HL-60 (cell line): ENCODE measurements around the gene TGFB1I1.

Source experiments
- DNase-seq, 2 experiments: peaks; one replicate each; pipeline ENCODE4 v3.0.0-alpha.2; 2010 to 2020; ENCODE audit warnings: low read depth in 1 of 2, low spot score in 1 of 2
- H3K27ac ChIP-seq: fragments of 250-450 bp; sonication (Bioruptor Pico); replicated peaks from 2 replicates; pipeline ENCODE4 v1.5.1; 2020; ENCODE audit warnings: mild to moderate bottlenecking, moderate library complexity
- H3K27me3 ChIP-seq: fragments of 250-450 bp; sonication (Bioruptor Pico); 2 replicates; pipeline ENCODE4 v1.5.1; 2021; ENCODE audit warnings: mild to moderate bottlenecking, moderate library complexity; ENCODE audit not compliant: insufficient read depth, poor library complexity, severe bottlenecking
- H3K4me3 ChIP-seq: replicated peaks from 2 replicates; pipeline ENCODE4 v1.5.1; 2011; ENCODE audit warnings: mild to moderate bottlenecking, control low read depth, low read length; ENCODE audit not compliant: insufficient read depth
- GABPA ChIP-seq: IDR thresholded peaks from 2 replicates; pipeline ENCODE4 v1.6.1; 2012; ENCODE audit warnings: low read depth
- POLR2AphosphoS5 ChIP-seq: IDR thresholded peaks from 2 replicates; pipeline ENCODE4 v1.6.1; 2012; ENCODE audit warnings: low read depth
- SPI1 ChIP-seq: IDR thresholded peaks from 2 replicates; pipeline ENCODE4 v1.6.1; 2012; ENCODE audit warnings: low read depth, mild to moderate bottlenecking, borderline replicate concordance
- TF ChIP-seq, protein P1 (sequence below): IDR thresholded peaks from one replicate; pipeline ENCODE4 v1.5.1; 2011; ENCODE audit warnings: low read length, control low read depth, inconsistent platforms; ENCODE audit not compliant: insufficient read depth
- TF ChIP-seq, protein P2 (sequence below): IDR thresholded peaks from 2 replicates; pipeline ENCODE4 v1.6.1; 2012; ENCODE audit warnings: low read depth; ENCODE audit not compliant: insufficient replicate concordance

The TGFB1I1 gene

DNA sequence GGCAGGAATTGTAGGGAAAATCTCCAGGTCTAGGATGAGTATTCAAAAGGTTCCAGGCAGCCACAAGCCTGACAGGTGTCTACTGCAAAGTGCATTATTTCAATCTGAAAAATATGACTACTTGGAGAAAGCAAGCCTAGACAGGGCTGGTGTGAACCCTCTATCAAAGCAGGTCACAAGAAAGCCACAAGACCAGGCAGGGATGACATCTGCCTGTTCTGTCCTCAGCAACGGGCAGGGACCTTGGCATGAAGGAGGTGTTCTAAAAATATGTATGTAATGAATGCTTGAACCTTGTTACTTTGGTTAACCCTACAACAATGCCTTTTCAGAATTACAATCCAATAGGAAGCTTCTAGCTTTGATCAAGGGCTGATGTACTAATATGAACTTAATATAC, 42.6 kb upstream of the TGFB1I1 start:
- Histone ChIP-seq H3K4me3 (no peak overlapping the region), H3K27me3 (no peaks in the 10 kb centered on the region), H3K27ac (no peak overlapping the region)
- no peak for DNase-seq
- TF ChIP-seq, protein P1, sequence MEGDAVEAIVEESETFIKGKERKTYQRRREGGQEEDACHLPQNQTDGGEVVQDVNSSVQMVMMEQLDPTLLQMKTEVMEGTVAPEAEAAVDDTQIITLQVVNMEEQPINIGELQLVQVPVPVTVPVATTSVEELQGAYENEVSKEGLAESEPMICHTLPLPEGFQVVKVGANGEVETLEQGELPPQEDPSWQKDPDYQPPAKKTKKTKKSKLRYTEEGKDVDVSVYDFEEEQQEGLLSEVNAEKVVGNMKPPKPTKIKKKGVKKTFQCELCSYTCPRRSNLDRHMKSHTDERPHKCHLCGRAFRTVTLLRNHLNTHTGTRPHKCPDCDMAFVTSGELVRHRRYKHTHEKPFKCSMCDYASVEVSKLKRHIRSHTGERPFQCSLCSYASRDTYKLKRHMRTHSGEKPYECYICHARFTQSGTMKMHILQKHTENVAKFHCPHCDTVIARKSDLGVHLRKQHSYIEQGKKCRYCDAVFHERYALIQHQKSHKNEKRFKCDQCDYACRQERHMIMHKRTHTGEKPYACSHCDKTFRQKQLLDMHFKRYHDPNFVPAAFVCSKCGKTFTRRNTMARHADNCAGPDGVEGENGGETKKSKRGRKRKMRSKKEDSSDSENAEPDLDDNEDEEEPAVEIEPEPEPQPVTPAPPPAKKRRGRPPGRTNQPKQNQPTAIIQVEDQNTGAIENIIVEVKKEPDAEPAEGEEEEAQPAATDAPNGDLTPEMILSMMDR = no peak
- TF ChIP-seq POLR2AphosphoS5 (no peak), GABPA (no peak), SPI1 (no peak)
- TF ChIP-seq, protein P2, sequence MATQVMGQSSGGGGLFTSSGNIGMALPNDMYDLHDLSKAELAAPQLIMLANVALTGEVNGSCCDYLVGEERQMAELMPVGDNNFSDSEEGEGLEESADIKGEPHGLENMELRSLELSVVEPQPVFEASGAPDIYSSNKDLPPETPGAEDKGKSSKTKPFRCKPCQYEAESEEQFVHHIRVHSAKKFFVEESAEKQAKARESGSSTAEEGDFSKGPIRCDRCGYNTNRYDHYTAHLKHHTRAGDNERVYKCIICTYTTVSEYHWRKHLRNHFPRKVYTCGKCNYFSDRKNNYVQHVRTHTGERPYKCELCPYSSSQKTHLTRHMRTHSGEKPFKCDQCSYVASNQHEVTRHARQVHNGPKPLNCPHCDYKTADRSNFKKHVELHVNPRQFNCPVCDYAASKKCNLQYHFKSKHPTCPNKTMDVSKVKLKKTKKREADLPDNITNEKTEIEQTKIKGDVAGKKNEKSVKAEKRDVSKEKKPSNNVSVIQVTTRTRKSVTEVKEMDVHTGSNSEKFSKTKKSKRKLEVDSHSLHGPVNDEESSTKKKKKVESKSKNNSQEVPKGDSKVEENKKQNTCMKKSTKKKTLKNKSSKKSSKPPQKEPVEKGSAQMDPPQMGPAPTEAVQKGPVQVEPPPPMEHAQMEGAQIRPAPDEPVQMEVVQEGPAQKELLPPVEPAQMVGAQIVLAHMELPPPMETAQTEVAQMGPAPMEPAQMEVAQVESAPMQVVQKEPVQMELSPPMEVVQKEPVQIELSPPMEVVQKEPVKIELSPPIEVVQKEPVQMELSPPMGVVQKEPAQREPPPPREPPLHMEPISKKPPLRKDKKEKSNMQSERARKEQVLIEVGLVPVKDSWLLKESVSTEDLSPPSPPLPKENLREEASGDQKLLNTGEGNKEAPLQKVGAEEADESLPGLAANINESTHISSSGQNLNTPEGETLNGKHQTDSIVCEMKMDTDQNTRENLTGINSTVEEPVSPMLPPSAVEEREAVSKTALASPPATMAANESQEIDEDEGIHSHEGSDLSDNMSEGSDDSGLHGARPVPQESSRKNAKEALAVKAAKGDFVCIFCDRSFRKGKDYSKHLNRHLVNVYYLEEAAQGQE = no peak

DNA sequence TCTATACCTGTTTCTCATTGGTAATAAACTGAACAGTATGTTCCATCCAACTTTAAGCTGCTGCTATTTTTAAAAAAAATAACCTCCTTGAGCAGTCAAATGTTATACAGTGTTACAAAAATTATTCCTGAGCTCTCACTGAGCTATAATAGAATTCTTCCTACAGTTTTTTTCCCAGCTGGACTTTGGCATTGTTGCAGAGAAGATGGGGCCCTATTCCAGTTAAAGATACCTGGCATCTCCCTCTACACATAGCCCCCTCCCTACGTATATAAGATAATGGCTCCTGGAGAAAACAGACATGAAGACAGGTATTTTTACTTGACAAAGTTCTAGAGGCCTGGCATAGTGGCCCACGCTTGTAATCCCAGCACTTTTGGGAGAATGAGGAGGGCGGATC, 42.2 kb upstream of the TGFB1I1 start:
- H3K27ac ChIP-seq = no peak overlapping the region
- no peaks in the 10 kb centered on the region for H3K27me3 ChIP-seq
- no peak overlapping the region for H3K4me3 ChIP-seq
- TF ChIP-seq, protein P1 = no peak
- TF ChIP-seq POLR2AphosphoS5 (no peak), GABPA (no peak), SPI1 (no peak)
- TF ChIP-seq, protein P2 = no peak
- DNase-seq = no peak

DNA sequence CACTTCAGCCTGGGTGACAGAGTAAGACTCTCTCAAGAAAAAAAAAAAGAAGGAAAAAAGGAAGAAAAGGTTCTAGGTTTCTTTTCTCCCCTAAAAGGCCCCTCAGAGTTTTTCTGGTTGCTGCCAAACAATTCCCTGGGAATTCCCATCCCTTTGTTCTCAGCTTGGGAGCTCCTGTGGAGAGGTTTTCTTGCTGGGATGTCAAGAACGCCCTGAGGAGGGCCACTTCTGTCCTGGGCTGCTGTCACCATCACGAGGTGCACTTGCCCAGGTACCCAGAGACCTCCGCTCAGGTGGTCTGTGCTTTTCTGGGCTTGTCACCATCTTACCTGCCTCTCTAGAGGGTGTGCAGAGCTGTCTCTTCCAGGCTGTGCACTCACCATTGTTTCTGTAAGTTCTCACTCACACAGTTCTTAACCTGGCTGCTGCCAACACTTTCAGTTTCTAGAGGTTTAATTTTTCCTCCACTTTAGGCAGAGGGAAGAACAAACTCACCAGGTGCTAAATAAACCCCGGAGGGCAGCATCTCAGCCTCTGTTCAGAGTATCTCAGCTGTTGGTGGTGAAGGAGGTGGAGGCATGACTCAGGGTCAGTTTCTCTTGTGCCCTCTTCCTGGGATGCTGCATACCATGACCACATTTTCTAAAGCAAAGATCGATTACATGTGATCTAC, 41.4 kb upstream of the TGFB1I1 start:
- TF ChIP-seq SPI1 (no peak), POLR2AphosphoS5 (no peak), GABPA (no peak)
- TF ChIP-seq, protein P1 = no peak
- TF ChIP-seq, protein P2 = no peak
- H3K27ac ChIP-seq = no peak overlapping the region
- no peak overlapping the region for H3K4me3 ChIP-seq
- no peaks in the 10 kb centered on the region for H3K27me3 ChIP-seq
- DNase-seq = no peak
